K562 (cell line): ENCODE data around the gene SLC66A2. TPM values are rescaled to one million over a fixed set of nuclear protein-coding genes. Genes with fewer than 3 reads are reported as not detected.

Source experiments
- ATAC-seq: fragments of 200-7000 bp; cut with Tn5 transposase; 3 replicates; pipeline ENCODE4 v1.9.1; 2020; ENCODE audit warnings: moderate library complexity
- BruUV-seq: library from RNA; stranded (reverse); fragments of 400-500 nt; replicated peaks from 2 replicates; lab custom pipeline; 2021; lab: Mats Ljungman, UMichigan
- CTCF ChIA-PET: fragments of 300-600 bp; formaldehyde crosslinking; extraction: SDS; loops from one replicate; lab custom pipeline; 2021; ENCODE audit warnings: low intra/inter-chr PET ratio; lab: Yijun Ruan, JAX
- POLR2A ChIA-PET: fragments of 300-600, 350-650 bp; sonication (Branson Sonifier 250); formaldehyde crosslinking; extraction: SDS; loops from one replicate; lab custom pipeline; 2021; ENCODE audit warnings: antibody characterized with exemption, inconsistent platforms; lab: Yijun Ruan, JAX
- DNase-seq, 4 experiments: peaks; one replicate each; pipeline versions ENCODE4 v3.0.0 to v3.0.0-alpha.2; 2011 to 2018; ENCODE audit warnings: low spot score in 3 of 4, mixed read lengths in 3 of 4; ENCODE audit errors: extremely low read depth in 1 of 4
- FAIRE-seq: peaks from 2 replicates; lab custom pipeline; 2011; peaks lifted over from hg19 to GRCh38; lab: Jason Lieb, UNC
- H2AFZ ChIP-seq: 2 replicates; pipeline ENCODE4 v1.6.0; 2011; ENCODE audit warnings: low read depth, low read length, control low read depth, inconsistent platforms
- H3K27ac ChIP-seq: fragments of 200-600 bp; 3 replicates; pipeline ENCODE4 v1.8.0; 2011; ENCODE audit warnings: low read depth, mild to moderate bottlenecking, control low read depth, inconsistent platforms, low read length, moderate library complexity, mixed read lengths; ENCODE audit errors: extremely low read depth
- H3K27me3 ChIP-seq, 2 experiments: fragments of 300-600 bp in 1 of 2; 2 replicates in 1 of 2; 3 replicates in 1 of 2; pipeline versions ENCODE4 v1.6.0 to v1.8.0; 2011; ENCODE audit warnings: inconsistent platforms in 2 of 2, low read length in 2 of 2, mild to moderate bottlenecking in 1 of 2, mixed read lengths in 1 of 2, moderate library complexity in 1 of 2; ENCODE audit not compliant: control insufficient read depth in 2 of 2, insufficient read depth in 2 of 2
- H3K36me3 ChIP-seq: fragments of 300-600 bp; 3 replicates; pipeline ENCODE4 v1.8.0; 2011; ENCODE audit warnings: mild to moderate bottlenecking, low read length, inconsistent platforms; ENCODE audit not compliant: control insufficient read depth, insufficient read depth
- H3K4me1 ChIP-seq, 2 experiments: fragments of 200-600 bp in 1 of 2; replicated peaks in 1 of 2; 2 replicates in 1 of 2; 3 replicates in 1 of 2; pipeline versions ENCODE4 v1.5.1 to v1.8.0; 2011; ENCODE audit warnings: inconsistent platforms in 2 of 2, low read length in 2 of 2, mild to moderate bottlenecking in 1 of 2, mixed read lengths in 1 of 2, moderate library complexity in 1 of 2; ENCODE audit not compliant: control insufficient read depth in 2 of 2, insufficient read depth in 2 of 2
- H3K4me2 ChIP-seq: 2 replicates; pipeline ENCODE4 v1.6.1; 2011; ENCODE audit warnings: low read length, control low read depth, inconsistent platforms, mixed read lengths; ENCODE audit not compliant: insufficient read depth
- H3K4me3 ChIP-seq: fragments of 200-600 bp; sonication (generic), shearing (Covaris generic); 2 replicates; pipeline ENCODE4 v1.5.1; 2016; ENCODE audit warnings: control low read depth, inconsistent platforms
- H3K79me2 ChIP-seq: fragments of 200-600 bp; 3 replicates; pipeline ENCODE4 v1.8.0; 2011; ENCODE audit warnings: low read length, inconsistent platforms; ENCODE audit not compliant: control insufficient read depth, insufficient read depth
- H3K9ac ChIP-seq, 2 experiments: 2 replicates each; pipeline versions ENCODE4 v1.6.0 to v1.6.1; 2011; ENCODE audit warnings: low read depth in 2 of 2, low read length in 2 of 2, control low read depth in 1 of 2, inconsistent platforms in 1 of 2, mild to moderate bottlenecking in 1 of 2, mixed read lengths in 1 of 2; ENCODE audit not compliant: insufficient read depth in 1 of 2
- H3K9me1 ChIP-seq: one replicate; pipeline ENCODE4 v1.6.0; 2011; ENCODE audit warnings: inconsistent platforms, mild to moderate bottlenecking, low read length, moderate library complexity; ENCODE audit not compliant: control insufficient read depth, insufficient read depth
- H3K9me3 ChIP-seq: replicated peaks from 2 replicates; pipeline ENCODE4 v1.5.1; 2011; ENCODE audit warnings: low read depth, low read length, inconsistent platforms; ENCODE audit not compliant: control insufficient read depth, insufficient read depth
- H4K20me1 ChIP-seq: replicated peaks from 2 replicates; pipeline ENCODE4 v1.6.1; 2011; ENCODE audit warnings: low read length, inconsistent platforms, mixed read lengths; ENCODE audit not compliant: control insufficient read depth, insufficient read depth
- JUND ChIP-seq, 2 experiments: IDR thresholded peaks; 2 replicates in 1 of 2; 3 replicates in 1 of 2; pipeline ENCODE4 v1.6.1; 2011; ENCODE audit warnings: borderline replicate concordance in 2 of 2, low read depth in 2 of 2, low read length in 2 of 2, improper control_type of control experiment in 1 of 2, missing biosample characterization in 1 of 2, missing genetic modification characterization in 1 of 2, missing genetic modification reagents in 1 of 2
- NR1H2 ChIP-seq: sonication (generic); formaldehyde crosslinking; IDR thresholded peaks from 2 replicates; pipeline ENCODE4 v1.4.0; 2020; ENCODE audit warnings: mild to moderate bottlenecking, missing genetic modification reagents
- RBFOX2 ChIP-seq: fragments of 200-400 bp; formaldehyde crosslinking; IDR thresholded peaks from 2 replicates; pipeline ENCODE4 v1.6.1; 2017; ENCODE audit warnings: low read depth, mild to moderate bottlenecking, low read length, moderate library complexity
- TAF7 ChIP-seq: fragments of 450-650 bp; IDR thresholded peaks from 2 replicates; pipeline ENCODE4 v1.6.1; 2016; ENCODE audit warnings: missing genetic modification characterization, missing compliant biosample characterization
- TFAM ChIP-seq: fragments of 250-450 bp; sonication (Bioruptor Pico); conservative IDR thresholded peaks from 2 replicates; pipeline ENCODE4 v1.5.0; 2021; ENCODE audit warnings: mild to moderate bottlenecking, moderate library complexity
- ZKSCAN1 ChIP-seq: fragments of 150-350 bp; IDR thresholded peaks from 2 replicates; pipeline ENCODE4 v1.6.1; 2016; ENCODE audit warnings: low read depth, low read length
- ZNF165 ChIP-seq: fragments of 250-450 bp; sonication (Bioruptor Pico); IDR thresholded peaks from 2 replicates; pipeline ENCODE4 v1.4.0; 2020; ENCODE audit warnings: borderline replicate concordance
- ZNF561 ChIP-seq: fragments of 450-650 bp; formaldehyde crosslinking; conservative IDR thresholded peaks from 2 replicates; pipeline ENCODE4 v1.4.0; 2020; ENCODE audit warnings: mild to moderate bottlenecking, moderate library complexity
- WGBS: fragments of 100-300 bp; shearing (Covaris generic); methylation state at CpG from one replicate; pipeline ENCODE4 v1.1.6; 2016; ENCODE audit warnings: low coverage, mixed read lengths; ENCODE audit not compliant: insufficient coverage; ENCODE audit errors: missing lambda C conversion rate; 5-methylcytosine and 5-hydroxymethylcytosine counted together
- in situ Hi-C: fragments of 300-500 bp; cut with MboI; formaldehyde crosslinking; loops from 4 replicates; pipeline ENCODE4 v1.15.0; 2018; ENCODE audit warnings: inconsistent platforms, mixed read lengths
- intact Hi-C: fragments of 100-400 bp; cut with micrococcal nuclease; formaldehyde crosslinking; loops from 2 replicates; pipeline ENCODE4 v1.14.2; 2022
- polyA plus RNA-seq, 8 experiments: library from polyadenylated mRNA; depleted of rRNA in 4 of 8; stranded (reverse) in 5 of 8; unstranded in 3 of 8; fragments of >200 nt; fragmentation: Nextera tagmentation in 2 of 8; fragmentation: Illumina TruSeq in 1 of 8; extraction: Ambion mirVana in 2 of 8; extraction: Trizol in 1 of 8; gene quantifications; 2 replicates each; pipeline versions ENCODE4 v1.2.1 to v1.2.3, GENCODE V29; 2011 to 2014; ENCODE audit warnings: inconsistent platforms in 1 of 8, missing spikeins in 1 of 8
- total RNA-seq, 7 experiments: library from RNA; depleted of rRNA in 6 of 7; stranded (reverse); fragments of >200 nt in 6 of 7; fragmentation: Illumina TruSeq in 2 of 7; extraction: Trizol in 2 of 7; gene quantifications; 2 replicates each; pipeline versions ENCODE4 v1.2.1 to v1.2.3, GENCODE V29; 2011 to 2021; ENCODE audit warnings: low replicate concordance in 1 of 7
- TF ChIP-seq, protein P1 (sequence below): fragments of 200-400 bp; formaldehyde crosslinking; IDR thresholded peaks from 2 replicates; pipeline ENCODE4 v1.6.1; 2017; ENCODE audit warnings: mild to moderate bottlenecking, low read depth, low read length, moderate library complexity
- TF ChIP-seq, protein P2 (sequence below): fragments of 150-350 bp; conservative IDR thresholded peaks from 2 replicates; pipeline ENCODE4 v1.6.1; 2014; ENCODE audit warnings: low read length
- TF ChIP-seq, protein P3 (sequence below): fragments of 450-650 bp; IDR thresholded peaks from 2 replicates; pipeline ENCODE4 v1.6.1; 2016
- TF ChIP-seq, protein P4 (sequence below): sonication (generic); formaldehyde crosslinking; IDR thresholded peaks from 2 replicates; pipeline ENCODE4 v1.8.0; 2022; ENCODE audit warnings: mild to moderate bottlenecking, missing genetic modification reagents

The SLC66A2 gene
- total and polyA plus RNA-seq, 9 of the 15 experiments (the other 6 are each of a cell fraction or from before 2014, with no cell fraction given), result 0.25 to 17.5 (median 5.6) TPM

DNA sequence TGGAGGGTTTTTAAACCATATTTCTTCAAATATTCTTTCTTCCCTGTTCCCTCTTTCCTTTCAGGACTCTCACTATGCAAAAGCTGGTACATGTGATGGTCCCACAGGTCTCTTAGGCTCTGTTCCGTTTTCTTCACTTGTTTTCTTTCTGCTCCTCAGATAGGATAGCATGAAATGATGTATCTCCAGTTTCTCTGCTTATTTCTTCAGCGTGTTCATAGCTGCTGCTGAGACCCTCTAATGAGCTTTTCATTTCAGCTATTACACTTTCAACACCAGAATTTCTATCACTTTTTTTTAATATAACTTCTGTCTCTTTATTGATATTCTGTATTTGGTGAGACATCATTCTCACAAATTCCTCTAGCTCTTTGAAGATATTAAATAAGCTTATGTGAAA, 89.8 kb downstream of the SLC66A2 start:
- Histone ChIP-seq H3K9me1 (no peaks in the 10 kb centered on the region), H4K20me1 (no peaks in the 10 kb centered on the region), H3K27ac (no peak overlapping the region), H3K79me2 (no peaks in the 10 kb centered on the region), H3K9me3 (peaks cover 4% of the 10 kb centered on the region; the same call in 1 of the 2 replicates), H3K36me3 (no peaks in the 10 kb centered on the region), H3K4me1 (no peaks in the 10 kb centered on the region), H2AFZ (no peak overlapping the region), H3K27me3 (peaks cover 0 to 7% of the 10 kb centered on the region in 2 experiments; a peak in 2 of 5 replicates), H3K4me2 (no peak overlapping the region), H3K9ac (no peak overlapping the region), H3K4me3 (no peak overlapping the region)
- ChIA-PET CTCF (no interaction called here), POLR2A (interaction anchor here (1.1 kb wide), 1 partner anchor 12 kb away, joined by 3 read pairs; no protein-coding TSS in a partner anchor)
- intact Hi-C loops (no loop called here), in situ Hi-C loops (no loop called here)
- DNase-seq (no peak), FAIRE-seq (no peak), ATAC-seq (no peak)
- 0% methylated on average over 2 of the region's 2 CpGs for WGBS
- BruUV-seq, result no TSS peak
- TF ChIP-seq ZKSCAN1 (no peak), NR1H2 (no peak), JUND (IDR thresholded peaks at IDR 0.05; ENCODE audit: borderline replicate concordance, low read depth, low read length) (no peak), JUND (tag; IDR thresholded peaks at IDR 0.05; ENCODE audit: borderline replicate concordance, low read depth, low read length) (no peak), ZNF165 (CRISPR knock-in tag) (no peak), RBFOX2 (no peak), TFAM (CRISPR knock-in tag) (no peak), ZNF561 (no peak), TAF7 (no peak)
- TF ChIP-seq, protein P1, sequence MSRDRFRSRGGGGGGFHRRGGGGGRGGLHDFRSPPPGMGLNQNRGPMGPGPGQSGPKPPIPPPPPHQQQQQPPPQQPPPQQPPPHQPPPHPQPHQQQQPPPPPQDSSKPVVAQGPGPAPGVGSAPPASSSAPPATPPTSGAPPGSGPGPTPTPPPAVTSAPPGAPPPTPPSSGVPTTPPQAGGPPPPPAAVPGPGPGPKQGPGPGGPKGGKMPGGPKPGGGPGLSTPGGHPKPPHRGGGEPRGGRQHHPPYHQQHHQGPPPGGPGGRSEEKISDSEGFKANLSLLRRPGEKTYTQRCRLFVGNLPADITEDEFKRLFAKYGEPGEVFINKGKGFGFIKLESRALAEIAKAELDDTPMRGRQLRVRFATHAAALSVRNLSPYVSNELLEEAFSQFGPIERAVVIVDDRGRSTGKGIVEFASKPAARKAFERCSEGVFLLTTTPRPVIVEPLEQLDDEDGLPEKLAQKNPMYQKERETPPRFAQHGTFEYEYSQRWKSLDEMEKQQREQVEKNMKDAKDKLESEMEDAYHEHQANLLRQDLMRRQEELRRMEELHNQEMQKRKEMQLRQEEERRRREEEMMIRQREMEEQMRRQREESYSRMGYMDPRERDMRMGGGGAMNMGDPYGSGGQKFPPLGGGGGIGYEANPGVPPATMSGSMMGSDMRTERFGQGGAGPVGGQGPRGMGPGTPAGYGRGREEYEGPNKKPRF, result no peak
- TF ChIP-seq, protein P2, sequence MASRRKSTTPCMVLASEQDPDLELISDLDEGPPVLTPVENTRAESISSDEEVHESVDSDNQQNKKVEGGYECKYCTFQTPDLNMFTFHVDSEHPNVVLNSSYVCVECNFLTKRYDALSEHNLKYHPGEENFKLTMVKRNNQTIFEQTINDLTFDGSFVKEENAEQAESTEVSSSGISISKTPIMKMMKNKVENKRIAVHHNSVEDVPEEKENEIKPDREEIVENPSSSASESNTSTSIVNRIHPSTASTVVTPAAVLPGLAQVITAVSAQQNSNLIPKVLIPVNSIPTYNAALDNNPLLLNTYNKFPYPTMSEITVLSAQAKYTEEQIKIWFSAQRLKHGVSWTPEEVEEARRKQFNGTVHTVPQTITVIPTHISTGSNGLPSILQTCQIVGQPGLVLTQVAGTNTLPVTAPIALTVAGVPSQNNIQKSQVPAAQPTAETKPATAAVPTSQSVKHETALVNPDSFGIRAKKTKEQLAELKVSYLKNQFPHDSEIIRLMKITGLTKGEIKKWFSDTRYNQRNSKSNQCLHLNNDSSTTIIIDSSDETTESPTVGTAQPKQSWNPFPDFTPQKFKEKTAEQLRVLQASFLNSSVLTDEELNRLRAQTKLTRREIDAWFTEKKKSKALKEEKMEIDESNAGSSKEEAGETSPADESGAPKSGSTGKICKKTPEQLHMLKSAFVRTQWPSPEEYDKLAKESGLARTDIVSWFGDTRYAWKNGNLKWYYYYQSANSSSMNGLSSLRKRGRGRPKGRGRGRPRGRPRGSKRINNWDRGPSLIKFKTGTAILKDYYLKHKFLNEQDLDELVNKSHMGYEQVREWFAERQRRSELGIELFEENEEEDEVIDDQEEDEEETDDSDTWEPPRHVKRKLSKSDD, result no peak
- TF ChIP-seq, protein P3, sequence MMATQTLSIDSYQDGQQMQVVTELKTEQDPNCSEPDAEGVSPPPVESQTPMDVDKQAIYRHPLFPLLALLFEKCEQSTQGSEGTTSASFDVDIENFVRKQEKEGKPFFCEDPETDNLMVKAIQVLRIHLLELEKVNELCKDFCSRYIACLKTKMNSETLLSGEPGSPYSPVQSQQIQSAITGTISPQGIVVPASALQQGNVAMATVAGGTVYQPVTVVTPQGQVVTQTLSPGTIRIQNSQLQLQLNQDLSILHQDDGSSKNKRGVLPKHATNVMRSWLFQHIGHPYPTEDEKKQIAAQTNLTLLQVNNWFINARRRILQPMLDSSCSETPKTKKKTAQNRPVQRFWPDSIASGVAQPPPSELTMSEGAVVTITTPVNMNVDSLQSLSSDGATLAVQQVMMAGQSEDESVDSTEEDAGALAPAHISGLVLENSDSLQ, result no peak
- TF ChIP-seq, protein P4, sequence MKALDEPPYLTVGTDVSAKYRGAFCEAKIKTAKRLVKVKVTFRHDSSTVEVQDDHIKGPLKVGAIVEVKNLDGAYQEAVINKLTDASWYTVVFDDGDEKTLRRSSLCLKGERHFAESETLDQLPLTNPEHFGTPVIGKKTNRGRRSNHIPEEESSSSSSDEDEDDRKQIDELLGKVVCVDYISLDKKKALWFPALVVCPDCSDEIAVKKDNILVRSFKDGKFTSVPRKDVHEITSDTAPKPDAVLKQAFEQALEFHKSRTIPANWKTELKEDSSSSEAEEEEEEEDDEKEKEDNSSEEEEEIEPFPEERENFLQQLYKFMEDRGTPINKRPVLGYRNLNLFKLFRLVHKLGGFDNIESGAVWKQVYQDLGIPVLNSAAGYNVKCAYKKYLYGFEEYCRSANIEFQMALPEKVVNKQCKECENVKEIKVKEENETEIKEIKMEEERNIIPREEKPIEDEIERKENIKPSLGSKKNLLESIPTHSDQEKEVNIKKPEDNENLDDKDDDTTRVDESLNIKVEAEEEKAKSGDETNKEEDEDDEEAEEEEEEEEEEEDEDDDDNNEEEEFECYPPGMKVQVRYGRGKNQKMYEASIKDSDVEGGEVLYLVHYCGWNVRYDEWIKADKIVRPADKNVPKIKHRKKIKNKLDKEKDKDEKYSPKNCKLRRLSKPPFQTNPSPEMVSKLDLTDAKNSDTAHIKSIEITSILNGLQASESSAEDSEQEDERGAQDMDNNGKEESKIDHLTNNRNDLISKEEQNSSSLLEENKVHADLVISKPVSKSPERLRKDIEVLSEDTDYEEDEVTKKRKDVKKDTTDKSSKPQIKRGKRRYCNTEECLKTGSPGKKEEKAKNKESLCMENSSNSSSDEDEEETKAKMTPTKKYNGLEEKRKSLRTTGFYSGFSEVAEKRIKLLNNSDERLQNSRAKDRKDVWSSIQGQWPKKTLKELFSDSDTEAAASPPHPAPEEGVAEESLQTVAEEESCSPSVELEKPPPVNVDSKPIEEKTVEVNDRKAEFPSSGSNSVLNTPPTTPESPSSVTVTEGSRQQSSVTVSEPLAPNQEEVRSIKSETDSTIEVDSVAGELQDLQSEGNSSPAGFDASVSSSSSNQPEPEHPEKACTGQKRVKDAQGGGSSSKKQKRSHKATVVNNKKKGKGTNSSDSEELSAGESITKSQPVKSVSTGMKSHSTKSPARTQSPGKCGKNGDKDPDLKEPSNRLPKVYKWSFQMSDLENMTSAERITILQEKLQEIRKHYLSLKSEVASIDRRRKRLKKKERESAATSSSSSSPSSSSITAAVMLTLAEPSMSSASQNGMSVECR (CRISPR knock-in tag), result no peak
